ENCODE measurements around the gene NEMF. TPM values are rescaled to one million over a fixed set of nuclear protein-coding genes. Genes with fewer than 3 reads are reported as not detected.
"Not testable (repeated sequence)": the region's sequence is repeated elsewhere in the genome, so short reads cannot be mapped to it uniquely, and the experiment has no call there.

NEMF gene
- total RNA-seq, 1 donor from 2014 or later, result 81.0 TPM

DNA sequence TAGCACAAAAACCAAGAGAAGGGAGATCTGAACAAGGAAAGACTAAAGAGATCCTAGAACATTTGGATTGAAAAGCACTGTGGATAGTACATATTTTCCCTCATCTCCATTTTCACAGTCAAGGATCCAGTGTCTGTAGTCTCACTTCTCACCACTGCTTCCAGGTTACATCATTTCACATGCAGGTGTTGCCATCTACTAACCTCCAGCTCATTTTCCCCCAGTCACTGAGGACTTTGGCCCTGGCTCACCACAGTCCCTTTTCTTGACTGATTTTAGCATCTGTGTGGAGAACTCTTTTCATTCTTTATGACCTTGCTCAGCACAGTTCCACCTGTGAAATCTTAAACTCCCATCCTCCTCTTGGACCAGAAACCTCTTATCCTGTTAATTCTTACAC, 106.1 kb downstream of the NEMF start:
- DNase-seq (ENCODE audit: low spot score); H3K36me3 Mint-ChIP-seq (ENCODE audit: low read depth); H3K4me3 Mint-ChIP-seq (ENCODE audit: low read depth); H3K9me3 Mint-ChIP-seq; H3K27me3 Mint-ChIP-seq (ENCODE audit: low read depth); H3K4me1 Mint-ChIP-seq (ENCODE audit: low read depth); intact Hi-C loops (cut with micrococcal nuclease); H3K27ac Mint-ChIP-seq: not testable (repeated sequence)

DNA sequence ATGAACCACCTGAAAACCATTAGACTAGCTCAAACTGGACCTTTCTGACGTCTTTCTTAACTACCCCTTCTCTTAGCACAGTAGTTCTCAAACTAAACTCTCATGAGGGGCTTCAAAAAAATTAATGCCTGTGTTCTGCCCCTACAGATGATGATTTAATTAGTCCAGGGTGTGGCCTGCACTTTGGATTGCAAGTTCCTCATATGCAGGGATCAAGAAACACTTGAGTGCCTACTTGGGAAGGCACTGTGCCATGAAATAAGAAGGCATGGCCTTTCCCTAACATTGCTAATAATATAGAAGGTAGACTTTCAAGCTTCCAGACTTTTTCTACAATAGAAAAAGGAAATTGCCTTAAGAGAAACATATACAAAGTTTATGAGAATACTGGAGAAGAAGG, 107.4 kb downstream of the NEMF start:
- no peaks in the 10 kb centered on the region for H3K36me3 Mint-ChIP-seq (ENCODE audit: low read depth)
- H3K27me3 Mint-ChIP-seq (ENCODE audit: low read depth), result no peaks in the 10 kb centered on the region
- H3K4me3 Mint-ChIP-seq (ENCODE audit: low read depth), result no peak overlapping the region
- H3K4me1 Mint-ChIP-seq (ENCODE audit: low read depth), result no peaks in the 10 kb centered on the region
- intact Hi-C loops (cut with micrococcal nuclease), result no loop called here
- no peak for DNase-seq (ENCODE audit: low spot score)
- H3K9me3 Mint-ChIP-seq, result no peaks in the 10 kb centered on the region
- H3K27ac Mint-ChIP-seq, result no peak overlapping the region

DNA sequence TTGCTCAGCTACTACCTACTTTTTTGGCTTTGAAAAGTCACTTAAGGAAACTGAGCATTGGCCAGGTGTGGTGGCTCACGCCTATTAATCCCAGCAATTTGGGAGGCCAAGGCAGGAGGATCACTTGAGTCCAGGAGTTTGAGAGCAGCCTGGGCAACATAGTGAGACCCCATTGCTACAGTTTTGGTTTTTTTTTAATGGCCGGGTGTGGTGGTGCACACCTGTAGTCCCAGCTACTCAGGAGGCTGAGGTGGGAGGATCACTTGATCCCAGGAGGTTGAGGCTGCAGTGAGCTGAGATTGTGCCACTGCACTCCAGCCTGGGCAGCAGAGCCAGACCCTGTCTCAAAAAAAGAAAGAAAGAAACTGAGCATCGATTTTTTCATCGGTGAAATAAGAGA, 116.9 kb downstream of the NEMF start:
- H3K4me1 Mint-ChIP-seq (ENCODE audit: low read depth); intact Hi-C loops (cut with micrococcal nuclease): not testable (repeated sequence)

GRCh38 chr14:49733836-49734235, 118.8 kb downstream of the NEMF start:
- Mint-ChIP-seq H3K9me3 (no peaks in the 10 kb centered on the region), H3K36me3 (ENCODE audit: low read depth) (no peaks in the 10 kb centered on the region), H3K4me3 (ENCODE audit: low read depth) (no peak overlapping the region), H3K27ac (no peak overlapping the region), H3K4me1 (ENCODE audit: low read depth) (no peaks in the 10 kb centered on the region), H3K27me3 (ENCODE audit: low read depth) (no peaks in the 10 kb centered on the region)
- intact Hi-C loops (cut with micrococcal nuclease), result no loop called here
- DNase-seq (ENCODE audit: low spot score), result no peak

More for the DNA sequence above, 116.9 kb downstream of the NEMF start:
- H3K27me3 Mint-ChIP-seq (ENCODE audit: low read depth); H3K4me3 Mint-ChIP-seq (ENCODE audit: low read depth); H3K9me3 Mint-ChIP-seq; H3K36me3 Mint-ChIP-seq (ENCODE audit: low read depth); DNase-seq (ENCODE audit: low spot score); H3K27ac Mint-ChIP-seq: not testable (repeated sequence)

- Mint-ChIP-seq H3K9me3 (no peaks in the 10 kb centered on the region), H3K36me3 (ENCODE audit: low read depth) (no peaks in the 10 kb centered on the region), H3K4me1 (ENCODE audit: low read depth) (no peaks in the 10 kb centered on the region), H3K4me3 (ENCODE audit: low read depth) (no peak overlapping the region), H3K27me3 (ENCODE audit: low read depth) (no peaks in the 10 kb centered on the region), H3K27ac (no peak overlapping the region)
- no peak for DNase-seq (ENCODE audit: low spot score)
- intact Hi-C loops (cut with micrococcal nuclease), result no loop called here
Observed at GRCh38 chr14:49732896-49733295, 119.7 kb downstream of the NEMF start.

Other genes with a start within 250 kb of the NEMF start
- gene RPL36AL, start 232.2 kb downstream of the NEMF start, total RNA-seq, result 278 and 292 TPM in 2 replicates
- gene MGAT2, start 232.0 kb downstream of the NEMF start, total RNA-seq, result 57.0 and 57.9 TPM in 2 replicates
- gene DNAAF2, start 217.5 kb downstream of the NEMF start, total RNA-seq, result 10.5 and 11.4 TPM in 2 replicates
- 43.4 and 47.2 TPM in 2 replicates for gene POLE2, start 164.6 kb downstream of the NEMF start, total RNA-seq
- 0.78 and 0.96 TPM in 2 replicates for gene KLHDC1, start 159.7 kb downstream of the NEMF start, total RNA-seq
- 28.9 and 31.6 TPM in 2 replicates for gene KLHDC2, start 84.6 kb downstream of the NEMF start, total RNA-seq
- gene ARF6, start 40.3 kb upstream of the NEMF start, total RNA-seq, result 162 and 165 TPM in 2 replicates